CD4-positive, alpha-beta T cell treated with Interleukin-4 for 1 hour (primary cell): ENCODE measurements around the gene RICTOR.

ENCODE experiments used
- DNase-seq, 2 donors: peaks; one replicate each; pipeline ENCODE4 v3.0.0-alpha.2; 2020 to 2022

RICTOR gene, protein sequence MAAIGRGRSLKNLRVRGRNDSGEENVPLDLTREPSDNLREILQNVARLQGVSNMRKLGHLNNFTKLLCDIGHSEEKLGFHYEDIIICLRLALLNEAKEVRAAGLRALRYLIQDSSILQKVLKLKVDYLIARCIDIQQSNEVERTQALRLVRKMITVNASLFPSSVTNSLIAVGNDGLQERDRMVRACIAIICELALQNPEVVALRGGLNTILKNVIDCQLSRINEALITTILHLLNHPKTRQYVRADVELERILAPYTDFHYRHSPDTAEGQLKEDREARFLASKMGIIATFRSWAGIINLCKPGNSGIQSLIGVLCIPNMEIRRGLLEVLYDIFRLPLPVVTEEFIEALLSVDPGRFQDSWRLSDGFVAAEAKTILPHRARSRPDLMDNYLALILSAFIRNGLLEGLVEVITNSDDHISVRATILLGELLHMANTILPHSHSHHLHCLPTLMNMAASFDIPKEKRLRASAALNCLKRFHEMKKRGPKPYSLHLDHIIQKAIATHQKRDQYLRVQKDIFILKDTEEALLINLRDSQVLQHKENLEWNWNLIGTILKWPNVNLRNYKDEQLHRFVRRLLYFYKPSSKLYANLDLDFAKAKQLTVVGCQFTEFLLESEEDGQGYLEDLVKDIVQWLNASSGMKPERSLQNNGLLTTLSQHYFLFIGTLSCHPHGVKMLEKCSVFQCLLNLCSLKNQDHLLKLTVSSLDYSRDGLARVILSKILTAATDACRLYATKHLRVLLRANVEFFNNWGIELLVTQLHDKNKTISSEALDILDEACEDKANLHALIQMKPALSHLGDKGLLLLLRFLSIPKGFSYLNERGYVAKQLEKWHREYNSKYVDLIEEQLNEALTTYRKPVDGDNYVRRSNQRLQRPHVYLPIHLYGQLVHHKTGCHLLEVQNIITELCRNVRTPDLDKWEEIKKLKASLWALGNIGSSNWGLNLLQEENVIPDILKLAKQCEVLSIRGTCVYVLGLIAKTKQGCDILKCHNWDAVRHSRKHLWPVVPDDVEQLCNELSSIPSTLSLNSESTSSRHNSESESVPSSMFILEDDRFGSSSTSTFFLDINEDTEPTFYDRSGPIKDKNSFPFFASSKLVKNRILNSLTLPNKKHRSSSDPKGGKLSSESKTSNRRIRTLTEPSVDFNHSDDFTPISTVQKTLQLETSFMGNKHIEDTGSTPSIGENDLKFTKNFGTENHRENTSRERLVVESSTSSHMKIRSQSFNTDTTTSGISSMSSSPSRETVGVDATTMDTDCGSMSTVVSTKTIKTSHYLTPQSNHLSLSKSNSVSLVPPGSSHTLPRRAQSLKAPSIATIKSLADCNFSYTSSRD (N-terminal part only)

GRCh38 chr5:39074017-39074814 is at the start of gene RICTOR:
Gene RICTOR (minus strand): TSS chr5:39074399. CDS start chr5:39074377, 22 bp downstream.
- DNase-seq, result peak; percentile 90 to 92

GRCh38 chr5:39121922-39122321 is 47.7 kb upstream of the RICTOR start:
- DNase-seq, result no peak

DNA sequence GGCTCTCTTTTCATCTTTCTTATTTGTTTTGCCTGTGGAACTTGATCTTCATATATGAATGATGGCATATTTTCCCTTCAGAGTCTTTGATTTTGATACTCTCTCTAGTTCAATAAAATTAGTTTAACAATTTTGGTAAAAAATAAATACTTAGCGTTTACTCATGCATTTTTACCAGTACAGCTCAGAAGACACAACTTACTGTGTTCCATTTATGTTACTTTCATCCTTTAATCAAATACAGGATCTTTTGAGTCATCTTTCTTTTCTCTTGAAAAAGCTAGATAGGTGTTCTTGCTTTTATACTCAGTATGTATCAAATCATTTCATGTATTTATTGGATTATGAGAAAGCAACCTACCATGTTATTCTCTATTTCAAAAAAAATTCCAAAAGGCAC is 47.1 kb upstream of the RICTOR start:
- no peak for DNase-seq

DNA sequence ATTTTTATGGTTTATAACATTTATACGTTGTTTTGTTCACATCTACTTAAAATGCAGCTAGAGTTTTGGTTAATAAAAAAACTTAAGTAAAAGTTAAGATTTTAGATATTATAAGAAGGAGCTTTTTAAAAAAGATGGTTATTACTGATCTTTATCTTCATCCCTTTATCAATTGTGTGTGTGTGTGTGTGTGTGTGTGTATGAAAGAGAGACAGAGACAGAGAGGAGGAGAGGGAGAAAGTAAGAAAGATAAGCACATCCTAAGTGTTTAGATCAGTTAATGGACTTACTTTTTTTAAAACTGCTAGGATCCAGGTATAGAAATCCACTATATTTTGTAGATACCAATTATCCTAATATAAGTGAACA is 45.8 kb upstream of the RICTOR start:
- no peak for DNase-seq

DNA sequence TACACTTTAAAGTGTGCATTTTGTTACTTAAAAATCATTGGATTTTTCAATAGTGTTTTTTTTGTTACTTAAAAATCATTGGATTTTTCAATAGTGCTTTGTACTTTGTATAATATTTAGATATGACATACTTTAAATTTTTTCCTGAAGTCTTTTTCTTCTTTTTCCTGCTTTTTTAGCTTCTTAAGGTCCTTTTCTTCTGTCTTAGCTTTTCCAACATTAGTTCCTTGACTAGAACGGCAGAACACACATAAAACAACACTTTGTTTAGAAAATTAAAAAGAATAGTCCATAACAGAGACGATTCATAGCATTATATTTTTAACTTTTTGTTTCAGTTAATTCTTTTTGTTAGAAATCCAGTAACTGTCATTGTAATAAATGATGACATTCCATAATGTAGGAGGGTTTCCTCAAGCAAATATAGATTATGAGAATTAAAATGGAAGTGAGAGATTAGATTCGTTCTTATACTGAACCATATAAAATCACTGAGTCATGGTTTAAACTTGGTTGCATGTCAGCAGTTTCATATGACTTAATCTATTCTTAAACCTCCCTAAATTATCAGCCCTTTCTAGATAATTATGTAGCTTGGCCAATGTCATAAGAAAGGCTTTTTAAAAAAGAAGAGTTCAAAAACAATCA is 45.3 kb upstream of the RICTOR start:
- DNase-seq, result no peak

DNA sequence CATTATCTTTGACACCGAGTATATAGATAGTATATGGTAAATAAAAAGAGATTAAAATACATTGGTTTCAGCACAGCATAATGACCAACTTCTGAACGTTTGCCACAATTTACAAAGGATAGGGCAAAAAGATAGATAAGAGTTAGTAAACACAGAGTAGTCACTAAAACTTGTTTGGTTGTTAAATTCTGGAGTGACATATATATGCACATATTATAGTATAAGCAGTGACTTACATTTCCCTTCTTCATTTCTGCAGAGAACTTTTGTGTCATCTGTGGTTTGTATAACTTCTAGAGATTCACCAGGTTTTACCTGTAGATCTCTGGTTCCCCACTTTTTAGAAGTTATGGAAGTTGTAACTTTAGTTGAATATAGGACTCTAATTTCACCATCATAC is 44.4 kb upstream of the RICTOR start:
- no peak for DNase-seq

GRCh38 chr5:39117401-39117800 is 43.2 kb upstream of the RICTOR start:
- no peak for DNase-seq

- no peak for DNase-seq
Measured at GRCh38 chr5:39116344-39117170, 42.4 kb upstream of the RICTOR start.

DNA sequence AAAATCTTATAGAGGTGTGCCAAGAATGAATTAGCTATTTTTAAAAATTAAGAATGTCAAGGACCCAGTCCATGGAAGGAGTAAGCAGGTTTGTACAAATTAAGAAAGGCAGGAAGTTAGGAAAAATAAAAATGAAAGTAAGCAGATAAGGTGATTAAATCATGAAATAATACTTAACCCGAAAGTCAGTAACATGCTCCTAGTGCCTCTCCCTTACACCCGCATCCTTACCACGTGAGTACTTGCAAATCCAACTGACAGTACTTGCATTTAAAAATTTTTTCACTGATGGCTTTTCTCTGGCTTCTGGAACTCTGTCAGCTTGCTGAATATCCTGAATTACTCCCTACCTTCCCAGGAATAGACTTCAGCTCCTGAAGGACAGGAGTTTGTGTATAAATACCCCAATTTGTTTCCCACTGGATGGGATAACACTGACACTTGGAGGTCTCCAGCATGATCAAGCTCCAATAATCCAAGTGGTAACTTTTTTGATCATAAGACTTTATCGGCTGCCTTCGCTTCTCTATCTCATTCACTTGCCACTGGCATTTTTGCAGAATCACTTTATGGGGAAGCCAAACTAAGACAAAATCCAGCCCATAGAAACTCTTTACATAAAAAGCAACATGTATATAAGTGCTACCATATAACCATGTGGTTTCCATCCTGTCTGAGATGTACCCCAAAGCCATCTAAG is 41.6 kb upstream of the RICTOR start:
- DNase-seq, result no peak

DNA sequence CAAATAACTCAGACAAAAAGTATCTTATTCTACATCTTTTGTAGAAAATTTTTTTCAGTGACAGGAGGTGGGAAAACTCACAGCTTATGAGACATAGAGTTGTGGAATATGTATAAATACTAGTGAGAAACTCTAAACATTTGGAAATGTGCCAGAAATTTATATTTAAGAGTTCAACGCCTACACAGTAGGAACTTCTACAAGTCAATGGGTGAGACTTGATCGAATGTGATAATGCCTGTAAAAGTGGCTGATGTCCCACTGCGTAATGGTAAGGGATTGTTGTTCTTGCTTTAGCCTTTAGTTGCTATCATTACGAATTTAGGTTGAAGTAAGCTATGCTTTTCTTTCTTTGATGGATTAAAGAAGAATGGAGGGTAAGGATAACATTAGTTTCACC is 40.0 kb upstream of the RICTOR start:
- DNase-seq, result no peak

- no peak for DNase-seq
Measured at GRCh38 chr5:39113354-39113953, 39.3 kb upstream of the RICTOR start.

GRCh38 chr5:39109606-39110005 is 35.4 kb upstream of the RICTOR start:
- no peak for DNase-seq

GRCh38 chr5:39108987-39109386 is 34.8 kb upstream of the RICTOR start:
- DNase-seq, result no peak

DNA sequence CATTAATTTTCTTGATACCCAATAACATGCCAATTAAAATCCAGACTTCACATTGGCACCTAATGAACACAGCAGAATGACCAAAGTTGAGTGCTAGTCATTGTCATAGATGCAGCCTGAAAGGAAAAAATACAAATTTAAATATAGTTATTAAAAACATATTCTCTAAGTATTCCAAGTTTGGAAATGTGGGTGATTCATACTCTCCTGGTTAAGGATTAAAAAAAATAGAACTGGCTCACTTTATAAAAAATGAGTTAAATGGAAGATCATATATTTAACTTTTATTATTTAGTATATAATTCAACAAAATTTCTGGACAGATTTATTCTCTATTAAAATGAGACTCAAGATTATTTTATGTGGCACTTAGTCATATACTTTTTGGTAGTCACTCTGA is 33.2 kb upstream of the RICTOR start:
- no peak for DNase-seq

DNA sequence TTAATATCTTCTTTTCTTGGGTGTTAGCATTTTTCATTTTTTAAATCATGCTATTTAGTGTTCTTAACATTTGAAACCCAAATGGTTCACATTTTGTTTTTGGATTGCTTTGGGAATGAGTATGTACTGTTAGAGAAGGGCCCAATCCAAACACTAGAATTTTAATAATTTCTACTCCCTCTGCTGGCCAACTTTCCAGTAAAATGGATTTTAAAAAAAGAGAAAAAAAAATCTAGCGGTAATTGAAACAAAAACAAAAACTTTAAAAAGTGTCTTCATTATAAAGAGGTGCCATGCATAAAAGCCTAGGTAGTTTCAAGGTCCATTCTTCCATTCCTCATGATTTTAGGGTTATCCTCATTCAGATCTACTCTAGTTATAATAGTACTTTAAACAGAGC is 32.1 kb upstream of the RICTOR start:
- DNase-seq, result peak in 1 of 2 donors; percentile 14

DNA sequence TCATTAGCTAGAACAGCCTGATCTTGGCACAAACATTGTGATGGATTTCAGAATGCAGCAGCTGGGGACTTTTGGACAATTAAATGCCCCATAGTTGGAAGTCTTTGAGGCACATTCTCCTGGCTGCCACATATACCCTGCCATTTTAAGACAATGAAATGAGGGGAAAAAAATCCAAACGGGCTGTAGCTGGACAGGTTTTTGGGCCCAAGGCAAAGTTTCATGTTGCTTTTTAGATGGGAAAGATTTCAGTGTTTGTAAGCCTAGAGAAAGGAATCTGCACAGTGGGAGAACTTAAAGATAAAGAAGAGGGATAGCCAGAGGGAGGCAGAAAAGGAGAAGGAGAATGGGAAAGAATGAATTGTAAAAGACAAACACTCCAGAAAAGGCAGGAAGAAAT is 30.0 kb upstream of the RICTOR start:
- no peak for DNase-seq

DNA sequence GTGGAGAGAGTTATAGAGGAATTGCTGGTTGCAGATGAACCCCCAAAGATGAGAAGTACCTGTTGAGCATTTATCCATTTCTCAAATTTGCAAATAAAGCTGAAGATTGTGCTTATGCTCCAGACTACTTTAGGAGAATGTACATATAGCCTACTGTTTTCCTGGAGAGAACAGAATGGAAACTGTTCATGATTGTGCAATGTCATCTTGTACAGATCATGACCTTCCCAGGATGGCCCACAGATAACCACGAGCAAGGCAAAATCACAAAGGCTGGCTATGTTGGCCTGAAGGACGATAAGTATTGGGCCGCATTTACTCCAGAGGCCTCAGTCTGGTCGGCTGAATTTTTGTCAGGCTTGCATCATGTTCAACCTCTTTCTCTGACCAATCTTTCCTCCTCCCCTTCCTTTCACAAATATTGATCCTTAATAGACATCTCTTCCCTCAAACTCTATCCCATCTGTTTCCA is 28.5 kb upstream of the RICTOR start:
- no peak for DNase-seq

- no peak for DNase-seq
Measured at GRCh38 chr5:39100851-39101396, 26.7 kb upstream of the RICTOR start.

DNA sequence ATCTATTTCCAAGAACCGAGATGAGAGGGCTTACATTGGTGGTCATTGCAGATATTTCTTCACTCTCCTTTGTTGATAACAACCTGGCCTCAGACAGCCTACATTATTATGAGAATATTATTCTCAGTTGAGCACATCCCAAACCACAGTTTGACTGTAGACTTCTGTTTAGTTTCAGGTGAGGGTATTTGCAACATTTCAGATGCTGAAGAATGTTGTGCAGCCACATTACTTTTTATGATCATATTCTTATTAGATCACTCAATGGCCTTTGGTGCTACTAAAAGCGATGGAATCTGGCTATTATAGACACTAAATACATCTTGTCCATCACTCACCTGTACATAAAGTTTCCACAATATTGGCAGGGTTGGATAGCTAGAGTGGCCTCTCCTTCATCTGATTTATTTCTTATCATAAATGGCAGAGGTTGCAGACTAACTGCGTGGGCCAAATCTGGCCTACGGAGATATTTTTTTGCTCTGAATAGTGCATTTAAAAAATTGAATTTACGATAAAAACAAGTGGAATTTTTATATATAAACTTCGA is 26.2 kb upstream of the RICTOR start:
- DNase-seq, result no peak
